SK-N-MC (cell line): ENCODE results near the gene NFKBIL1.

Experiments used
- EZH2 ChIP-seq: fragments of 200-600 bp; sonication (generic); IDR thresholded peaks from one replicate; pipeline ENCODE4 v1.6.1; 2017; ENCODE audit warnings: antibody characterized with exemption
- FOXP2 ChIP-seq: optimal IDR thresholded peaks from 2 replicates; pipeline ENCODE3; 2011; ENCODE audit warnings: mild to moderate bottlenecking, moderate library complexity; ENCODE audit not compliant: insufficient read depth; ENCODE audit errors: extremely low read length, control extremely low read depth
- POLR2AphosphoS5 ChIP-seq: IDR thresholded peaks from 2 replicates; pipeline ENCODE4 v1.6.1; 2012; ENCODE audit warnings: mild to moderate bottlenecking, low read depth, low read length, borderline replicate concordance

DNA sequence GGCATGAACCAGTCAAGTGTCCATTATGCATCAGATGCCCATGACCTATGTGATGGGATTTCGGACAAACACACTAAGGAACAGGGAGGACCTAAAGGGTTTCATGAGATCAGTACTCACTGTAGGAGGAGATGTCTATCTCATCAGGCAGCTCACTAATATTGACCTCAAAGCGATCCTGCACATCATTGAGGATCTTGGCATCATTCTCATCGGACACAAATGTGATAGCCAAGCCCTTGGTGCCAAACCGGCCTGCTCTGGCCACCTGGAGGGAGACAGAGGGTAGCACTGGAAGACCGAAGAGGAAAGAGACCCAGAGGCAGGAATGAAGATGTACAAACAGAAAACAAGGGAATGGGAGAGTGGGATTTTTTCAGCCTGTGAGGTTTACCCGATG lies 16.7 kb upstream of the NFKBIL1 start:
- TF ChIP-seq EZH2, result no peak
- peak; percentile 10; the same call in 1 of the 2 replicates for TF ChIP-seq POLR2AphosphoS5
- no peak for TF ChIP-seq FOXP2
